RWPE2 (cell line): ENCODE data around the gene SECISBP2L.
"Not testable (repeated sequence)": the region's sequence is repeated elsewhere in the genome, so short reads cannot be mapped to it uniquely, and the experiment has no call there.

Experiments used
- ATAC-seq: fragments of 200-7000 bp; cut with Tn5 transposase; 3 replicates; pipeline ENCODE4 v1.9.1; 2021; ENCODE audit warnings: low read depth
- DNase-seq: peaks from one replicate; pipeline ENCODE4 v3.0.0-alpha.2; 2020; ENCODE audit warnings: low spot score
- H3K27ac ChIP-seq: fragments of 450-650 bp; 2 replicates; pipeline ENCODE4 v1.5.1; 2017; ENCODE audit warnings: mild to moderate bottlenecking; ENCODE audit not compliant: poor library complexity, severe bottlenecking
- H3K27me3 ChIP-seq: fragments of 250-450 bp; sonication (Bioruptor Pico); 2 replicates; pipeline ENCODE4 v1.5.1; 2021; ENCODE audit warnings: mild to moderate bottlenecking, moderate library complexity; ENCODE audit not compliant: insufficient read depth, poor library complexity, severe bottlenecking
- H3K36me3 ChIP-seq: fragments of 250-450 bp; sonication (Bioruptor Pico); 2 replicates; pipeline ENCODE4 v1.5.1; 2020; ENCODE audit warnings: low read depth, mild to moderate bottlenecking, moderate library complexity
- H3K4me1 ChIP-seq: fragments of 250-450 bp; sonication (Bioruptor Pico); 2 replicates; pipeline ENCODE4 v1.5.1; 2021; ENCODE audit warnings: mild to moderate bottlenecking, moderate library complexity; ENCODE audit not compliant: insufficient read depth, poor library complexity, severe bottlenecking
- H3K4me3 ChIP-seq: fragments of 250-450 bp; sonication (Bioruptor Pico); 2 replicates; pipeline ENCODE4 v1.5.1; 2021; ENCODE audit warnings: mild to moderate bottlenecking, moderate library complexity; ENCODE audit not compliant: severe bottlenecking
- H3K9me3 ChIP-seq: fragments of 250-450 bp; sonication (Bioruptor Pico); 2 replicates; pipeline ENCODE4 v1.5.1; 2021; ENCODE audit warnings: mild to moderate bottlenecking, moderate library complexity; ENCODE audit not compliant: severe bottlenecking
- CTCF ChIP-seq: fragments of 450-650 bp; IDR thresholded peaks from one replicate; pipeline ENCODE4 v1.5.1; 2017; ENCODE audit warnings: mild to moderate bottlenecking, moderate library complexity; ENCODE audit not compliant: poor library complexity, severe bottlenecking

Gene SECISBP2L

DNA sequence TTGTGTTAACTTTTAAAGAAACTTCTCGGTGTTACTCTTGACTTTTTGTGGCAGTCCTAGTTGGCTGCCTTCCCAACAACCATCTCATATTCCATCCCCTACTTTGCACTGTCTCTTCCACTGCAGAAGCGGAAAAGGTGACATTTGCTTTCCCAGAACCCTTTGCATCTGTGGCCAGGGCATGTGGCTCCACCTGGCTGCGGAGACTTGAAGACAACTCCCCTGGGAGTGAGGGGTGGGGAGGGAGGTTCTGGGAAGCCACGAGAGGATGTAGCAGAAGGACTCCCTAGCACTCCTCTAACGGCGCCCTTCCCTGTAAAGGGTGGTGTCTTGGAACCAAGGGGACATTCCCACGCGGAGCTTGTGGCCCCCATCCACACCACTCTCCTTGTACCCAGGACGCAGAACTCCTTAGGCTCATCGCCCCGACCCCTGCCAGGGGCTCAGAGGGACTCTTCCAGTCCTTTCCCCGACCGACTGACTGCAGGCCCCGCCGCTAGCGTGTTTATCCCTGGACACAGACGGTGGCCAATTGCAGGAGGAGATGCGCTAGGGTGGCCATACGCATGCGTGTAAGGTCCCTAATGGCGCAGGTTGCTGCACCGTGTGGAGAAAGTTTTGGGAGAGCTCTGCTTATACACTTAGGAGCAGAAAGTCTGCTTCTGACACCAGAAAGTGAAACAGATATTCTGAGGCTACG, 33.2 kb upstream of the SECISBP2L start:
- TF ChIP-seq CTCF, result no peak
- H3K27me3 ChIP-seq, result no peaks in the 10 kb centered on the region
- ATAC-seq (0 out of 3 replicates have a peak, but pooled peaks have one; percentile 14), DNase-seq (no peak)
- no peaks in the 10 kb centered on the region for H3K36me3 ChIP-seq
- no peak overlapping the region for H3K4me3 ChIP-seq
- H3K4me1 ChIP-seq, result no peaks in the 10 kb centered on the region
- H3K27ac ChIP-seq, result no peak overlapping the region
- H3K9me3 ChIP-seq, result no peaks in the 10 kb centered on the region

DNA sequence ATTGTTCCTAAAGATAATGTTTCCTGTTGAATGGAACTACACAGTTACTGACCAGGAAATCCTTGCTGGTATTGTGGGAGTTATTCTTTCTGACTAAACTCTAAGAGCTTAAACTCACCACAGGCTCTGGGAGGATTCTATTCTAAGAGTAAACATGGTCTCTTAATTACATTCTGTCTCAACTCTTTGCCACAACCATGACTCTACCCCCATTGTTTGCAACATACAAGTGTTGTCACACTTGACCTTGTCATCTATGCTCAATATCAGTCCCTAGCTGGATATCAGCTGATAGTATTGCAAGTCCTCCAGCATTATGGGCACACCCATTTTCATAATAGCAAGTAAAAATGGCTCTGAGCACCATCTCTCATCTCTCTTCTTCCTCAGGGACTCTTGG, 29.6 kb upstream of the SECISBP2L start:
- H3K27me3 ChIP-seq, result peaks cover 6% of the 10 kb centered on the region
- H3K4me1 ChIP-seq, result no peaks in the 10 kb centered on the region
- DNase-seq (no peak), ATAC-seq (no peak)
- no peaks in the 10 kb centered on the region for H3K9me3 ChIP-seq
- no peak overlapping the region for H3K27ac ChIP-seq
- TF ChIP-seq CTCF, result no peak
- H3K4me3 ChIP-seq, result no peak overlapping the region
- no peaks in the 10 kb centered on the region for H3K36me3 ChIP-seq

- not testable (repeated sequence) for H3K9me3 ChIP-seq, ATAC-seq, H3K36me3 ChIP-seq, DNase-seq, H3K4me3 ChIP-seq, H3K4me1 ChIP-seq, H3K27ac ChIP-seq
- H3K27me3 ChIP-seq, result peaks cover 11% of the 10 kb centered on the region
These were observed 28.5 kb upstream of the SECISBP2L start for GRCh38 chr15:49074589-49075287.

GRCh38 chr15:49066372-49066771, 20.1 kb upstream of the SECISBP2L start:
- DNase-seq (no peak), ATAC-seq (no peak; the same call in 2 of the 3 replicates)
- Histone ChIP-seq H3K4me1 (no peaks in the 10 kb centered on the region), H3K27me3 (peaks cover 8% of the 10 kb centered on the region), H3K36me3 (no peaks in the 10 kb centered on the region), H3K4me3 (no peak overlapping the region), H3K9me3 (no peaks in the 10 kb centered on the region), H3K27ac (no peak overlapping the region)
- no peak for TF ChIP-seq CTCF

- Histone ChIP-seq H3K4me3 (no peak overlapping the region), H3K9me3 (no peaks in the 10 kb centered on the region), H3K36me3 (no peaks in the 10 kb centered on the region), H3K27ac (no peak overlapping the region), H3K27me3 (no peaks in the 10 kb centered on the region), H3K4me1 (no peaks in the 10 kb centered on the region)
- no peak for DNase-seq
- no peak for ATAC-seq
- TF ChIP-seq CTCF, result no peak
These were observed 18.6 kb upstream of the SECISBP2L start for GRCh38 chr15:49064884-49065283.
